ENCODE results near the gene FAM168B.
"Not testable (repeated sequence)": the region's sequence is repeated elsewhere in the genome, so short reads cannot be mapped to it uniquely, and the experiment has no call there.

FAM168B gene

GRCh38 chr2:131094463-131095281 is 1.4 kb upstream of the FAM168B start:
- peak; percentile 20 for DNase-seq (ENCODE audit: low spot score)

GRCh38 chr2:131093696-131094462 is 619 bp upstream of the FAM168B start:
- DNase-seq (ENCODE audit: low spot score) = peak; percentile 65

- DNase-seq (ENCODE audit: low spot score) = peak; percentile 14
These were observed 728 bp downstream of the FAM168B start for GRCh38 chr2:131092458-131093005.

- no peak for DNase-seq (ENCODE audit: low spot score)
These were observed 7.6 kb downstream of the FAM168B start for GRCh38 chr2:131085646-131086045.

GRCh38 chr2:131081190-131081589 is 12.1 kb downstream of the FAM168B start:
- DNase-seq (ENCODE audit: low spot score) = no peak

- DNase-seq (ENCODE audit: low spot score) = not testable (repeated sequence)
These were observed 13.3 kb downstream of the FAM168B start for GRCh38 chr2:131079931-131080330.

GRCh38 chr2:131077966-131078365 is 15.3 kb downstream of the FAM168B start:
- DNase-seq (ENCODE audit: low spot score) = no peak

GRCh38 chr2:131077182-131077846 is 15.9 kb downstream of the FAM168B start:
- DNase-seq (ENCODE audit: low spot score) = no peak

- DNase-seq (ENCODE audit: low spot score) = no peak
These were observed 16.6 kb downstream of the FAM168B start for GRCh38 chr2:131076707-131077106.

GRCh38 chr2:131075578-131075977 is 17.7 kb downstream of the FAM168B start:
- DNase-seq (ENCODE audit: low spot score) = not testable (repeated sequence)

- not testable (repeated sequence) for DNase-seq (ENCODE audit: low spot score)
These were observed 25.1 kb downstream of the FAM168B start for GRCh38 chr2:131068172-131068571.

GRCh38 chr2:131067465-131068125 is 25.7 kb downstream of the FAM168B start:
- DNase-seq (ENCODE audit: low spot score) = no peak

GRCh38 chr2:131064589-131065512 is 28.4 kb downstream of the FAM168B start:
- no peak for DNase-seq (ENCODE audit: low spot score)

GRCh38 chr2:131063501-131064283 is 29.6 kb downstream of the FAM168B start:
- no peak for DNase-seq (ENCODE audit: low spot score)

GRCh38 chr2:131058920-131059319 is 34.3 kb downstream of the FAM168B start:
- DNase-seq (ENCODE audit: low spot score) = peak; percentile 96

- DNase-seq (ENCODE audit: low spot score) = no peak
These were observed 34.9 kb downstream of the FAM168B start for GRCh38 chr2:131058214-131058843.

- no peak for DNase-seq (ENCODE audit: low spot score)
These were observed 36.4 kb downstream of the FAM168B start for GRCh38 chr2:131056932-131057287.

- peak; percentile 84 for DNase-seq (ENCODE audit: low spot score)
These were observed 36.9 kb downstream of the FAM168B start for GRCh38 chr2:131056204-131056931.

All from pons (tissue), 1 donor.